Bronchial epithelial cell (primary cell): ENCODE data around the gene AKAIN1. TPM values are rescaled to one million over a fixed set of nuclear protein-coding genes. Genes with fewer than 3 reads are reported as not detected.

Experiments
- total RNA-seq: library from RNA; depleted of rRNA; stranded (reverse); fragments of >200 nt; gene quantifications from 2 replicates; pipeline ENCODE4 v1.2.1, GENCODE V29; 2014

AKAIN1 gene
- total RNA-seq, 1 donor from 2014 or later: not detected

Other genes with a start within 250 kb of the AKAIN1 start
- gene ZBTB14, start 98.5 kb upstream of the AKAIN1 start, total RNA-seq: 9.3 and 12.9 TPM in 2 replicates